Common myeloid progenitor, CD34-positive (primary cell): ENCODE data around the gene SEC31B.

ENCODE experiments used
- CTCF ChIA-PET: fragments of 350-600 bp; sonication (Branson Sonifier 250); formaldehyde crosslinking; loops from one replicate; lab custom pipeline; 2021; ENCODE audit warnings: antibody characterized with exemption; lab: Charles Lee
- POLR2A ChIA-PET: fragments of 350-600 bp; sonication (Branson Sonifier 250); formaldehyde crosslinking; loops from one replicate; lab custom pipeline; 2021; ENCODE audit warnings: antibody characterized with exemption; lab: Charles Lee
- DNase-seq, 3 donors: peaks; one replicate each; pipeline versions ENCODE4 v3.0.0 to v3.0.0-alpha.2; 2013
- H3K27ac ChIP-seq, 2 experiments: 1 replicate in 1 of 2; 2 replicates in 1 of 2; pipeline ENCODE4 v1.7.0; 2013; ENCODE audit warnings: inconsistent platforms in 2 of 2, low read length in 2 of 2, mild to moderate bottlenecking in 2 of 2, low read depth in 1 of 2, moderate library complexity in 1 of 2; ENCODE audit not compliant: severe bottlenecking in 2 of 2, insufficient read depth in 1 of 2, poor library complexity in 1 of 2
- H3K27me3 ChIP-seq, 5 experiments: replicated peaks in 2 of 5; 1 replicate in 3 of 5; 2 replicates in 2 of 5; pipeline versions ENCODE4 v1.6.1 to v1.7.0; 2013; ENCODE audit warnings: low read length in 4 of 5, mild to moderate bottlenecking in 2 of 5, moderate library complexity in 2 of 5, inconsistent platforms in 1 of 5; ENCODE audit not compliant: insufficient read depth in 5 of 5, control insufficient read depth in 4 of 5
- H3K36me3 ChIP-seq, 4 experiments: 1 replicate in 2 of 4; 2 replicates in 2 of 4; pipeline versions ENCODE4 v1.6.1 to v1.7.0; 2013; ENCODE audit warnings: low read length in 3 of 4, control low read depth in 1 of 4, mild to moderate bottlenecking in 1 of 4; ENCODE audit not compliant: control insufficient read depth in 4 of 4, insufficient read depth in 4 of 4
- H3K4me1 ChIP-seq, 4 experiments: 1 replicate in 3 of 4; 2 replicates in 1 of 4; pipeline versions ENCODE4 v1.6.1 to v1.7.1; 2013; ENCODE audit warnings: low read length in 3 of 4, mild to moderate bottlenecking in 3 of 4, control low read depth in 1 of 4, inconsistent platforms in 1 of 4, moderate library complexity in 1 of 4; ENCODE audit not compliant: control insufficient read depth in 4 of 4, insufficient read depth in 4 of 4; ENCODE audit errors: control extremely low read depth in 1 of 4
- H3K4me3 ChIP-seq, 7 experiments: 1 replicate in 4 of 7; 2 replicates in 3 of 7; pipeline versions ENCODE4 v1.5.1 to v1.7.0; 2013; ENCODE audit warnings: mild to moderate bottlenecking in 7 of 7, low read length in 6 of 7, moderate library complexity in 6 of 7, inconsistent platforms in 2 of 7, low read depth in 2 of 7, control low read depth in 1 of 7; ENCODE audit not compliant: insufficient read depth in 4 of 7, control insufficient read depth in 1 of 7; ENCODE audit errors: extremely low read depth in 1 of 7
- H3K9me3 ChIP-seq, 5 experiments: 1 replicate in 4 of 5; 2 replicates in 1 of 5; pipeline versions ENCODE4 v1.6.1 to v1.7.1; 2013; ENCODE audit warnings: low read length in 4 of 5, mild to moderate bottlenecking in 2 of 5, inconsistent platforms in 1 of 5, low read depth in 1 of 5, moderate library complexity in 1 of 5; ENCODE audit not compliant: control insufficient read depth in 4 of 5, insufficient read depth in 2 of 5; ENCODE audit errors: control extremely low read depth in 1 of 5
- WGBS: methylation state at CpG from one replicate; pipeline ENCODE4 v1.1.5; 2013; ENCODE audit not compliant: insufficient coverage; 5-methylcytosine and 5-hydroxymethylcytosine counted together

The SEC31B gene

GRCh38 chr10:100524206-100524605, 4.5 kb upstream of the SEC31B start:
- H3K9me3 ChIP-seq: no peaks in the 10 kb centered on the region
- no peak overlapping the region for H3K27ac ChIP-seq
- H3K4me3 ChIP-seq: no peak overlapping the region
- H3K4me1 ChIP-seq: peaks cover 6 to 19% (median 15%) of the 10 kb centered on the region in 4 experiments
- POLR2A ChIA-PET: no interaction called here
- peaks cover 19 to 50% (median 37%) of the 10 kb centered on the region in 4 experiments for H3K36me3 ChIP-seq
- CTCF ChIA-PET: interaction anchor here (1.2 to 1.8 kb wide), 4 partner anchors 8 to 85 kb away, joined by 3 to 10 read pairs (median 6); partner anchors contain the start of gene HIF1AN
- peaks cover 0 to 17% (median 6%) of the 10 kb centered on the region in 5 experiments for H3K27me3 ChIP-seq
- 100% methylated on average over 6 of the region's 6 CpGs for WGBS
- DNase-seq: no peak

- H3K9me3 ChIP-seq: no peaks in the 10 kb centered on the region
- DNase-seq: no peak
- no peak overlapping the region for H3K27ac ChIP-seq
- ChIA-PET CTCF (interaction anchor here (1.0 to 1.5 kb wide), 5 partner anchors 15 to 273 kb away, joined by 3 to 5 read pairs (median 3); no protein-coding TSS in a partner anchor), POLR2A (interaction anchor here (0.7 kb wide), 1 partner anchor 39 kb away, joined by 3 read pairs; no protein-coding TSS in a partner anchor)
- WGBS: 91% methylated on average over 9 of the region's 9 CpGs
- peaks cover 19 to 50% (median 37%) of the 10 kb centered on the region in 4 experiments for H3K36me3 ChIP-seq
- peaks cover 0 to 10% (median 5%) of the 10 kb centered on the region in 4 experiments for H3K4me1 ChIP-seq
- no peak overlapping the region for H3K4me3 ChIP-seq
- H3K27me3 ChIP-seq: peaks cover 0 to 20% (median 13%) of the 10 kb centered on the region in 5 experiments
These were observed 3.3 kb upstream of the SEC31B start for GRCh38 chr10:100522945-100523344.

GRCh38 chr10:100522107-100522801, 2.6 kb upstream of the SEC31B start:
- H3K4me1 ChIP-seq: peaks cover 0 to 10% (median 3%) of the 10 kb centered on the region in 4 experiments

GRCh38 chr10:100520811-100521210, 1.1 kb upstream of the SEC31B start:
- Histone ChIP-seq H3K4me1 (peaks cover 0 to 10% (median 3%) of the 10 kb centered on the region in 4 experiments), H3K27me3 (peaks cover 0 to 20% (median 13%) of the 10 kb centered on the region in 5 experiments), H3K36me3 (peaks cover 8 to 37% (median 25%) of the 10 kb centered on the region in 4 experiments), H3K4me3 (no peak overlapping the region), H3K27ac (no peak overlapping the region), H3K9me3 (no peaks in the 10 kb centered on the region)
- DNase-seq: no peak
- 92% methylated on average over 1 of the region's 3 CpGs for WGBS
- ChIA-PET POLR2A (interaction anchor here (0.6 to 1.1 kb wide), 2 partner anchors 12 to 92 kb away, joined by 4 to 5 read pairs; no protein-coding TSS in a partner anchor), CTCF (interaction anchor here (1.0 to 5.0 kb wide), 6 partner anchors 8 to 178 kb away, joined by 3 to 38 read pairs (median 10); partner anchors contain the start of gene NDUFB8)

More at GRCh38 chr10:100522107-100522801, 2.6 kb upstream of the SEC31B start:
- H3K27me3 ChIP-seq: peaks cover 0 to 20% (median 13%) of the 10 kb centered on the region in 5 experiments
- no peak for DNase-seq
- H3K9me3 ChIP-seq: no peaks in the 10 kb centered on the region
- no peak overlapping the region for H3K4me3 ChIP-seq
- ChIA-PET CTCF (interaction anchor here (0.5 to 1.5 kb wide), 8 partner anchors 15 to 274 kb away, joined by 3 to 5 read pairs (median 3); no protein-coding TSS in a partner anchor), POLR2A (interaction anchor here (0.6 to 0.7 kb wide), 2 partner anchors 40 to 188 kb away, joined by 3 read pairs; no protein-coding TSS in a partner anchor)
- H3K27ac ChIP-seq: no peak overlapping the region
- WGBS: no CpG with 5 or more reads among the region's 5 CpGs
- peaks cover 19 to 50% (median 36%) of the 10 kb centered on the region in 4 experiments for H3K36me3 ChIP-seq

- DNase-seq: peak; percentile 51 to 56 (median 53)
- no peaks in the 10 kb centered on the region for H3K9me3 ChIP-seq
- H3K4me1 ChIP-seq: peaks cover 0 to 10% (median 3%) of the 10 kb centered on the region in 4 experiments
- peaks cover 0 to 17% (median 13%) of the 10 kb centered on the region in 4 experiments for H3K36me3 ChIP-seq
- H3K27ac ChIP-seq: no peak overlapping the region
- peak overlapping the region in 3 of 7 experiments; percentile 46 to 62 (median 62) for H3K4me3 ChIP-seq
- POLR2A ChIA-PET: no interaction called here
- 18% methylated on average over 6 of the region's 7 CpGs for WGBS
- H3K27me3 ChIP-seq: peaks cover 0 to 20% (median 13%) of the 10 kb centered on the region in 5 experiments
- CTCF ChIA-PET: interaction anchor here (0.7 to 5.0 kb wide), 27 partner anchors 10 to 370 kb away, joined by 3 to 38 read pairs (median 4); partner anchors contain the start of genes HIF1AN and NDUFB8
These were observed 860 bp downstream of the SEC31B start for GRCh38 chr10:100518761-100519241.

- no peak for DNase-seq
- WGBS: 100% methylated on average over 1 of the region's 2 CpGs
- H3K9me3 ChIP-seq: no peaks in the 10 kb centered on the region
- ChIA-PET CTCF (interaction anchor here (0.7 to 5.0 kb wide), 5 partner anchors 8 to 174 kb away, joined by 3 to 38 read pairs (median 21); partner anchors contain the start of genes HIF1AN and NDUFB8), POLR2A (no interaction called here)
- no peak overlapping the region for H3K27ac ChIP-seq
- H3K4me1 ChIP-seq: peaks cover 0 to 10% (median 3%) of the 10 kb centered on the region in 4 experiments
- no peak overlapping the region for H3K4me3 ChIP-seq
- peaks cover 0 to 20% (median 13%) of the 10 kb centered on the region in 5 experiments for H3K27me3 ChIP-seq
- H3K36me3 ChIP-seq: peaks cover 0 to 7% (median 4%) of the 10 kb centered on the region in 4 experiments
These were observed 2.8 kb downstream of the SEC31B start for GRCh38 chr10:100516847-100517246.
